ENCODE data around the gene SCO2. TPM values are rescaled to one million over a fixed set of nuclear protein-coding genes. Genes with fewer than 3 reads are reported as not detected.

The SCO2 gene
- polyA plus RNA-seq, 1 donor from 2014 or later = 9.6 TPM

DNA sequence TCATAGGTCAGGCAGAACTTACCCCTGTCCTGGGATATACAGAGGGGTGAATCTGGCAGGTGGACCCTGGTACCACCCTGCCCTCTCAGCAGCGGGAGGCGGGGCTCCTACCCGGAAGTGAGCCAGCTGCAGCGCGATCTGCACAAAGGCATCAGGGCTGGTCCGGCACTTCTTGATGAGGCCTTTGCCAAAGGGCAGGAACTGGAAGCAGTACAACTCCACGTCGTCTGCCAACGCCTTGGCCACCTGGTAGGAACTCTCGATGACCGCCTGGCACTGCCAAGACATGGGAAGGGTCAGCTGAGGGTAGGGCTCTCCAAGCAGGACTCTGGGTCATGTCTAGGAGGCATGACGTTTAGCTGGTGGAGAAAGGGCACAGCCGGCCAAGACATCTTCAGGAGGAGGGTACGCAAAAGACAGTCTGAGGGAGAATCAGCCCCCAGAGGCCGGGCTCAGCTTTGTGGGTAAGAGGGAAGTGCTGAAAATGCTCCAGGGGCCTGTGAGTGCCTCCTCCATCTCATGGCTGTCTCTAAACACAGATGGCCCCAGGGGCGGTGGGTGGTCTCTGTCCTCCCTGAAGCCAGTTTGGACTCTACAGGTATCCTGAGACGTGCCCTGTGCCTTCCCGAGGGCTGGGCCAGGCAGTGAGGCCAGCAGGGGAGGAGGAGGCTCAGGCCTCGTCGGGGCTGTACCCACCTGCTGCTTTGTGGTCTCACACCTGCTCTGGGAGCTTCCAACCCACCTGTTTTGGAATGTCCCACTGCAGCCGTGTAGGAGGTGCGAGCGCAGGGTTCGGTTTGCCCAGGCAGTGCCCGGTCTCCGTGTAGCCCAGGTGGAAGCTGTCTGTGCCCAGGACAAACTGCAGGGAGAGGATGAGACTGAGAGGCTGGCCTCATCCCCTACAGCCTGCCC is 46.1 kb upstream of the SCO2 start:
- Histone ChIP-seq H3K4me3 (ENCODE audit: low read length) (no peak overlapping the region), H3K9me2 (ENCODE audit: insufficient read depth, low read length) (no peaks in the 10 kb centered on the region), H3K79me2 (replicated peaks; ENCODE audit: insufficient read depth, low read length) (no peaks in the 10 kb centered on the region), H3F3A (ENCODE audit: insufficient read depth, low read length, poor library complexity, severe bottlenecking) (no peaks in the 10 kb centered on the region), H3K36me3 (ENCODE audit: insufficient read depth, low read length) (peaks cover 4% of the 10 kb centered on the region), H3K4me2 (ENCODE audit: low read length) (no peak overlapping the region), H4K20me1 (ENCODE audit: insufficient read depth) (no peaks in the 10 kb centered on the region), H3K9ac (ENCODE audit: low read length) (no peak overlapping the region), H2AFZ (ENCODE audit: low read depth, low read length) (no peak overlapping the region), H3K9me3 (ENCODE audit: low read length) (no peaks in the 10 kb centered on the region), H3K27me3 (ENCODE audit: insufficient read depth, low read depth, low read length) (no peaks in the 10 kb centered on the region), H3K27ac (ENCODE audit: low read length) (no peak overlapping the region)
- TF ChIP-seq POLR2AphosphoS5 (IDR thresholded peaks at IDR 0.05) (no peak), TAF1 (IDR thresholded peaks at IDR 0.05; ENCODE audit: low read depth) (no peak), EP300 (conservative IDR thresholded peaks at IDR 0.05; ENCODE audit: poor library complexity, severe bottlenecking) (no peak), MXI1 (conservative IDR thresholded peaks at IDR 0.05; ENCODE audit: poor library complexity, severe bottlenecking) (no peak), RAD21 (conservative IDR thresholded peaks at IDR 0.05) (no peak), EZH2 (IDR thresholded peaks at IDR 0.05; ENCODE audit: borderline replicate concordance, insufficient read depth, low read length, poor library complexity, severe bottlenecking) (no peak), SMC3 (conservative IDR thresholded peaks at IDR 0.05; ENCODE audit: poor library complexity) (no peak)
- TF ChIP-seq, protein P1, sequence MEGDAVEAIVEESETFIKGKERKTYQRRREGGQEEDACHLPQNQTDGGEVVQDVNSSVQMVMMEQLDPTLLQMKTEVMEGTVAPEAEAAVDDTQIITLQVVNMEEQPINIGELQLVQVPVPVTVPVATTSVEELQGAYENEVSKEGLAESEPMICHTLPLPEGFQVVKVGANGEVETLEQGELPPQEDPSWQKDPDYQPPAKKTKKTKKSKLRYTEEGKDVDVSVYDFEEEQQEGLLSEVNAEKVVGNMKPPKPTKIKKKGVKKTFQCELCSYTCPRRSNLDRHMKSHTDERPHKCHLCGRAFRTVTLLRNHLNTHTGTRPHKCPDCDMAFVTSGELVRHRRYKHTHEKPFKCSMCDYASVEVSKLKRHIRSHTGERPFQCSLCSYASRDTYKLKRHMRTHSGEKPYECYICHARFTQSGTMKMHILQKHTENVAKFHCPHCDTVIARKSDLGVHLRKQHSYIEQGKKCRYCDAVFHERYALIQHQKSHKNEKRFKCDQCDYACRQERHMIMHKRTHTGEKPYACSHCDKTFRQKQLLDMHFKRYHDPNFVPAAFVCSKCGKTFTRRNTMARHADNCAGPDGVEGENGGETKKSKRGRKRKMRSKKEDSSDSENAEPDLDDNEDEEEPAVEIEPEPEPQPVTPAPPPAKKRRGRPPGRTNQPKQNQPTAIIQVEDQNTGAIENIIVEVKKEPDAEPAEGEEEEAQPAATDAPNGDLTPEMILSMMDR (IDR thresholded peaks at IDR 0.05; ENCODE audit: poor library complexity, severe bottlenecking) = no peak
- TF ChIP-seq, protein P2, sequence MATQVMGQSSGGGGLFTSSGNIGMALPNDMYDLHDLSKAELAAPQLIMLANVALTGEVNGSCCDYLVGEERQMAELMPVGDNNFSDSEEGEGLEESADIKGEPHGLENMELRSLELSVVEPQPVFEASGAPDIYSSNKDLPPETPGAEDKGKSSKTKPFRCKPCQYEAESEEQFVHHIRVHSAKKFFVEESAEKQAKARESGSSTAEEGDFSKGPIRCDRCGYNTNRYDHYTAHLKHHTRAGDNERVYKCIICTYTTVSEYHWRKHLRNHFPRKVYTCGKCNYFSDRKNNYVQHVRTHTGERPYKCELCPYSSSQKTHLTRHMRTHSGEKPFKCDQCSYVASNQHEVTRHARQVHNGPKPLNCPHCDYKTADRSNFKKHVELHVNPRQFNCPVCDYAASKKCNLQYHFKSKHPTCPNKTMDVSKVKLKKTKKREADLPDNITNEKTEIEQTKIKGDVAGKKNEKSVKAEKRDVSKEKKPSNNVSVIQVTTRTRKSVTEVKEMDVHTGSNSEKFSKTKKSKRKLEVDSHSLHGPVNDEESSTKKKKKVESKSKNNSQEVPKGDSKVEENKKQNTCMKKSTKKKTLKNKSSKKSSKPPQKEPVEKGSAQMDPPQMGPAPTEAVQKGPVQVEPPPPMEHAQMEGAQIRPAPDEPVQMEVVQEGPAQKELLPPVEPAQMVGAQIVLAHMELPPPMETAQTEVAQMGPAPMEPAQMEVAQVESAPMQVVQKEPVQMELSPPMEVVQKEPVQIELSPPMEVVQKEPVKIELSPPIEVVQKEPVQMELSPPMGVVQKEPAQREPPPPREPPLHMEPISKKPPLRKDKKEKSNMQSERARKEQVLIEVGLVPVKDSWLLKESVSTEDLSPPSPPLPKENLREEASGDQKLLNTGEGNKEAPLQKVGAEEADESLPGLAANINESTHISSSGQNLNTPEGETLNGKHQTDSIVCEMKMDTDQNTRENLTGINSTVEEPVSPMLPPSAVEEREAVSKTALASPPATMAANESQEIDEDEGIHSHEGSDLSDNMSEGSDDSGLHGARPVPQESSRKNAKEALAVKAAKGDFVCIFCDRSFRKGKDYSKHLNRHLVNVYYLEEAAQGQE (IDR thresholded peaks at IDR 0.05; ENCODE audit: borderline replicate concordance) = no peak

DNA sequence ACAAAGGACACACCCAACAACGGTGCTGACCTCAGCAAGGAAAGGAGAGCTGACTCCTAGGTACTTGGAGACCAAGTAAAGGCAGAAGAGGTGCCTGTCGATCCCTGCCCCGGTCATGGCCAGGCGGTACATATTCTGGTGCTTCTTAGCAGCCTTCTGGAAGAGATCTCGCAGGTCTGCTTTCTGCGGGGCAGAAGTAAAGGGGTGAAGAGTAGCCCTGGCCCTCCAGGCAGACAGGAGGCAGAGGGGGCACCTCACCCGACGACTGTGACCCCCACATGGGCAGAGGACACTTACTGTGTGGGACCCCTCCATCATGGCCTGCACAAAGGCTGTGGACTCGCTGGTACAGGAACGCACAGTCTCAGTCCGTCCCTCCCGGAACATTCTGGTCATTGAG is 45.5 kb upstream of the SCO2 start:
- Histone ChIP-seq H3K9ac (ENCODE audit: low read length) (no peak overlapping the region), H3K36me3 (ENCODE audit: insufficient read depth, low read length) (peaks cover 4% of the 10 kb centered on the region), H4K20me1 (ENCODE audit: insufficient read depth) (no peaks in the 10 kb centered on the region), H3K9me2 (ENCODE audit: insufficient read depth, low read length) (no peaks in the 10 kb centered on the region), H3K27ac (ENCODE audit: low read length) (no peak overlapping the region), H3K4me3 (ENCODE audit: low read length) (no peak overlapping the region), H3F3A (ENCODE audit: insufficient read depth, low read length, poor library complexity, severe bottlenecking) (no peaks in the 10 kb centered on the region), H2AFZ (ENCODE audit: low read depth, low read length) (no peak overlapping the region), H3K9me3 (ENCODE audit: low read length) (no peaks in the 10 kb centered on the region), H3K27me3 (ENCODE audit: insufficient read depth, low read depth, low read length) (no peaks in the 10 kb centered on the region), H3K79me2 (replicated peaks; ENCODE audit: insufficient read depth, low read length) (no peaks in the 10 kb centered on the region), H3K4me2 (ENCODE audit: low read length) (no peak overlapping the region)
- no peak for TF ChIP-seq SMC3 (conservative IDR thresholded peaks at IDR 0.05; ENCODE audit: poor library complexity)

All from neural cell (in vitro differentiated cells).